SK-N-SH treated with all-trans-retinoic acid at 6 μM for 48 hours (cell line): Measurements from ENCODE around the gene NAPA.

Experiments used
- ATAC-seq: fragments of 200-7000 bp; cut with Tn5 transposase; 3 replicates; pipeline ENCODE4 v1.9.1; 2020; ENCODE audit warnings: mild to moderate bottlenecking, moderate library complexity
- ARNTL ChIP-seq: fragments of 450-650 bp; formaldehyde crosslinking; IDR thresholded peaks from 2 replicates; pipeline ENCODE4 v1.5.0; 2020; ENCODE audit warnings: low read depth, mild to moderate bottlenecking, moderate library complexity, borderline replicate concordance
- BACH2 ChIP-seq: fragments of 250-450 bp; sonication (Bioruptor Pico); IDR thresholded peaks from 2 replicates; pipeline ENCODE4 v1.9.0; 2021; ENCODE audit warnings: mild to moderate bottlenecking, borderline replicate concordance
- CREB5 ChIP-seq: fragments of 250-450 bp; sonication (Bioruptor Pico); IDR thresholded peaks from 2 replicates; pipeline ENCODE4 v1.5.1; 2020; ENCODE audit warnings: low read depth, mild to moderate bottlenecking, moderate library complexity
- CSDC2 ChIP-seq: fragments of 250-450 bp; sonication (Bioruptor Pico); IDR thresholded peaks from 2 replicates; pipeline ENCODE4 v1.5.0; 2020; ENCODE audit warnings: mild to moderate bottlenecking, moderate library complexity
- CSRNP3 ChIP-seq: fragments of 250-450 bp; sonication (Bioruptor Pico); IDR thresholded peaks from 2 replicates; pipeline ENCODE4 v1.5.1; 2021; ENCODE audit warnings: mild to moderate bottlenecking, moderate library complexity
- ESRRG ChIP-seq: fragments of 250-450 bp; sonication (Bioruptor Pico); IDR thresholded peaks from 2 replicates; pipeline ENCODE4 v1.6.1; 2021; ENCODE audit warnings: mild to moderate bottlenecking
- GLIS3 ChIP-seq: fragments of 250-450 bp; sonication (Bioruptor Pico); IDR thresholded peaks from 2 replicates; pipeline ENCODE4 v1.5.0; 2020; ENCODE audit warnings: mild to moderate bottlenecking, moderate library complexity
- ISL1 ChIP-seq: fragments of 250-450 bp; sonication (Bioruptor Pico); IDR thresholded peaks from 2 replicates; pipeline ENCODE4 v2.1.2; 2022; ENCODE audit warnings: mild to moderate bottlenecking, moderate library complexity
- OSR1 ChIP-seq: fragments of 250-450 bp; sonication (Bioruptor Pico); IDR thresholded peaks from 2 replicates; pipeline ENCODE4 v1.8.0; 2022; ENCODE audit warnings: moderate library complexity, mild to moderate bottlenecking, inconsistent platforms
- PATZ1 ChIP-seq: fragments of 250-450 bp; sonication (Bioruptor Pico); IDR thresholded peaks from 2 replicates; pipeline ENCODE4 v1.8.0; 2020; ENCODE audit warnings: mild to moderate bottlenecking, moderate library complexity, borderline replicate concordance
- POU6F1 ChIP-seq: fragments of 250-450 bp; sonication (Bioruptor Pico); IDR thresholded peaks from 2 replicates; pipeline ENCODE4 v1.8.0; 2021; ENCODE audit warnings: low read depth, mild to moderate bottlenecking, moderate library complexity, borderline replicate concordance
- PPARA ChIP-seq: fragments of 250-450 bp; sonication (Bioruptor Pico); IDR thresholded peaks from 2 replicates; pipeline ENCODE4 v1.5.0; 2020; ENCODE audit warnings: mild to moderate bottlenecking, borderline replicate concordance
- RARB ChIP-seq: fragments of 250-450 bp; sonication (Bioruptor Pico); IDR thresholded peaks from 2 replicates; pipeline ENCODE4 v1.8.0; 2021; ENCODE audit warnings: mild to moderate bottlenecking, moderate library complexity
- SNAI2 ChIP-seq: fragments of 250-450 bp; sonication (Bioruptor Pico); IDR thresholded peaks from 2 replicates; pipeline ENCODE4 v1.5.0; 2020; ENCODE audit warnings: mild to moderate bottlenecking, moderate library complexity
- TCF4 ChIP-seq: fragments of 250-450 bp; sonication (Bioruptor Pico); IDR thresholded peaks from 2 replicates; pipeline ENCODE4 v1.8.0; 2021; ENCODE audit warnings: mild to moderate bottlenecking, moderate library complexity, borderline replicate concordance
- TOX ChIP-seq: fragments of 250-450 bp; sonication (Bioruptor Pico); IDR thresholded peaks from 2 replicates; pipeline ENCODE4 v1.8.0; 2021; ENCODE audit warnings: mild to moderate bottlenecking, moderate library complexity, borderline replicate concordance
- TSHZ2 ChIP-seq: fragments of 250-450 bp; sonication (Bioruptor Pico); IDR thresholded peaks from 2 replicates; pipeline ENCODE4 v1.5.0; 2020; ENCODE audit warnings: mild to moderate bottlenecking, moderate library complexity
- ZC3H10 ChIP-seq: fragments of 250-450 bp; sonication (Bioruptor Pico); IDR thresholded peaks from 2 replicates; pipeline ENCODE4 v1.5.1; 2021; ENCODE audit warnings: mild to moderate bottlenecking, moderate library complexity
- ZFP3 ChIP-seq: fragments of 250-450 bp; sonication (Bioruptor Pico); IDR thresholded peaks from 2 replicates; pipeline ENCODE4 v1.5.0; 2020; ENCODE audit warnings: mild to moderate bottlenecking, moderate library complexity
- ZFP30 ChIP-seq: fragments of 450-650 bp; formaldehyde crosslinking; IDR thresholded peaks from 2 replicates; pipeline ENCODE4 v1.5.0; 2022; ENCODE audit warnings: mild to moderate bottlenecking, moderate library complexity
- ZNF565 ChIP-seq: fragments of 450-650 bp; formaldehyde crosslinking; conservative IDR thresholded peaks from 2 replicates; pipeline ENCODE4 v1.5.0; 2020; ENCODE audit warnings: low read depth, mild to moderate bottlenecking, moderate library complexity
- ZNF70 ChIP-seq: fragments of 450-650 bp; formaldehyde crosslinking; IDR thresholded peaks from 2 replicates; pipeline ENCODE4 v1.5.0; 2020; ENCODE audit warnings: mild to moderate bottlenecking, moderate library complexity
- ZNF8 ChIP-seq: fragments of 450-650 bp; formaldehyde crosslinking; IDR thresholded peaks from 2 replicates; pipeline ENCODE4 v1.5.0; 2020; ENCODE audit warnings: mild to moderate bottlenecking, moderate library complexity

The NAPA gene

GRCh38 chr19:47490031-47490430, 24.8 kb downstream of the NAPA start:
- TF ChIP-seq ZNF8 (CRISPR knock-in tag) (no peak), ESRRG (CRISPR knock-in tag) (no peak), TSHZ2 (CRISPR knock-in tag) (no peak), CREB5 (CRISPR knock-in tag) (no peak), ZFP30 (CRISPR knock-in tag) (no peak), OSR1 (CRISPR knock-in tag) (no peak), RARB (no peak), CSRNP3 (CRISPR knock-in tag) (no peak), ZNF70 (CRISPR knock-in tag) (no peak), ARNTL (CRISPR knock-in tag) (no peak), ZC3H10 (CRISPR knock-in tag) (no peak), ZNF565 (no peak), GLIS3 (no peak), TCF4 (CRISPR knock-in tag) (no peak), PATZ1 (no peak), TOX (CRISPR knock-in tag) (no peak), ZFP3 (CRISPR knock-in tag) (no peak)
- no peak for ATAC-seq

- no peak for ATAC-seq
These were observed 25.6 kb downstream of the NAPA start for GRCh38 chr19:47489072-47489914.

More at GRCh38 chr19:47489072-47489914, 25.6 kb downstream of the NAPA start:
- no peak for TF ChIP-seq ESRRG (CRISPR knock-in tag)
- no peak for TF ChIP-seq PATZ1
- TF ChIP-seq POU6F1 (CRISPR knock-in tag) = no peak
- no peak for TF ChIP-seq CSDC2
- TF ChIP-seq ISL1 (CRISPR knock-in tag) = no peak
- TF ChIP-seq OSR1 (CRISPR knock-in tag) = no peak
- TF ChIP-seq GLIS3 = no peak
- no peak for TF ChIP-seq CSRNP3 (CRISPR knock-in tag)
- TF ChIP-seq ZFP30 (CRISPR knock-in tag) = no peak
- no peak for TF ChIP-seq ZNF565
- no peak for TF ChIP-seq RARB
- TF ChIP-seq ZNF70 (CRISPR knock-in tag) = no peak
- no peak for TF ChIP-seq PPARA (CRISPR knock-in tag)
- TF ChIP-seq CREB5 (CRISPR knock-in tag) = no peak
- no peak for TF ChIP-seq ARNTL (CRISPR knock-in tag)
- no peak for TF ChIP-seq TCF4 (CRISPR knock-in tag)
- no peak for TF ChIP-seq SNAI2 (CRISPR knock-in tag)
- no peak for TF ChIP-seq ZNF8 (CRISPR knock-in tag)
- no peak for TF ChIP-seq BACH2
- TF ChIP-seq, all 23 proteins: peak for 0
